Activated CD4-positive, alpha-beta T cell treated with anti-CD3 and anti-CD28 coated beads, Interleukin-2, amount 10 ng/mL, durations not matched to agents 7 days and 5 days (primary cell): ENCODE results near the gene BNC2. TPM values are rescaled to one million over a fixed set of nuclear protein-coding genes. Genes with fewer than 3 reads are reported as not detected.

Experiments
- CTCF ChIA-PET: fragments of 350-600 bp; sonication (Branson Sonifier 250); formaldehyde crosslinking; loops from one replicate; lab custom pipeline; 2021; ENCODE audit warnings: antibody characterized with exemption; lab: Charles Lee
- POLR2A ChIA-PET: fragments of 350-600 bp; sonication (Branson Sonifier 250); formaldehyde crosslinking; loops from one replicate; lab custom pipeline; 2021; ENCODE audit warnings: antibody characterized with exemption; lab: Charles Lee
- DNase-seq: peaks from one replicate; pipeline ENCODE4 v3.0.0-alpha.2; 2020
- H3K27ac Mint-ChIP-seq: one replicate; pipeline ENCODE4 v1.8.0; 2021; ENCODE audit warnings: mild to moderate bottlenecking, moderate library complexity, mixed read lengths
- H3K27me3 Mint-ChIP-seq: one replicate; pipeline ENCODE4 v1.8.0; 2021; ENCODE audit warnings: mixed read lengths
- H3K36me3 Mint-ChIP-seq: one replicate; pipeline ENCODE4 v1.8.0; 2021; ENCODE audit warnings: low read depth, mixed read lengths
- H3K4me1 Mint-ChIP-seq: one replicate; pipeline ENCODE4 v1.8.0; 2021; ENCODE audit warnings: mixed read lengths
- H3K4me3 Mint-ChIP-seq: one replicate; pipeline ENCODE4 v1.8.0; 2021; ENCODE audit warnings: mild to moderate bottlenecking, moderate library complexity, mixed read lengths
- H3K9me3 Mint-ChIP-seq: one replicate; pipeline ENCODE4 v1.8.0; 2021; ENCODE audit warnings: mixed read lengths
- total RNA-seq, 2 experiments: library from RNA; stranded (reverse); gene quantifications; one replicate each; pipeline ENCODE4 v1.2.3, GENCODE V29; 2021

Gene BNC2
- total RNA-seq, 2 experiments from 2014 or later = not detected

- Mint-ChIP-seq H3K9me3 (peaks cover 3% of the 10 kb centered on the region), H3K4me3 (no peak overlapping the region), H3K4me1 (no peaks in the 10 kb centered on the region), H3K36me3 (no peaks in the 10 kb centered on the region), H3K27me3 (no peaks in the 10 kb centered on the region), H3K27ac (no peak overlapping the region)
- no peak for DNase-seq
- POLR2A ChIA-PET = no interaction called here
- CTCF ChIA-PET = no interaction called here
Measured at GRCh38 chr9:16659096-16659495, 211.4 kb downstream of the BNC2 start.

GRCh38 chr9:16656432-16657169, 213.9 kb downstream of the BNC2 start:
- peaks cover 3% of the 10 kb centered on the region for H3K9me3 Mint-ChIP-seq
- no peak overlapping the region for H3K4me3 Mint-ChIP-seq
- H3K27ac Mint-ChIP-seq = no peak overlapping the region
- CTCF ChIA-PET = no interaction called here
- no peak for DNase-seq
- POLR2A ChIA-PET = no interaction called here
- no peaks in the 10 kb centered on the region for H3K4me1 Mint-ChIP-seq
- H3K27me3 Mint-ChIP-seq = no peaks in the 10 kb centered on the region
- no peaks in the 10 kb centered on the region for H3K36me3 Mint-ChIP-seq

GRCh38 chr9:16654596-16655126, 215.8 kb downstream of the BNC2 start:
- H3K4me1 Mint-ChIP-seq = no peaks in the 10 kb centered on the region
- CTCF ChIA-PET = no interaction called here
- H3K9me3 Mint-ChIP-seq = peaks cover 1% of the 10 kb centered on the region
- POLR2A ChIA-PET = no interaction called here
- no peak overlapping the region for H3K4me3 Mint-ChIP-seq
- H3K27me3 Mint-ChIP-seq = no peaks in the 10 kb centered on the region
- no peak for DNase-seq
- no peaks in the 10 kb centered on the region for H3K36me3 Mint-ChIP-seq
- no peak overlapping the region for H3K27ac Mint-ChIP-seq

GRCh38 chr9:16653491-16654399, 216.7 kb downstream of the BNC2 start:
- no peaks in the 10 kb centered on the region for H3K4me1 Mint-ChIP-seq
- H3K9me3 Mint-ChIP-seq = no peaks in the 10 kb centered on the region
- no peak for DNase-seq
- no peaks in the 10 kb centered on the region for H3K36me3 Mint-ChIP-seq
- CTCF ChIA-PET = no interaction called here
- POLR2A ChIA-PET = no interaction called here
- H3K27ac Mint-ChIP-seq = no peak overlapping the region
- no peaks in the 10 kb centered on the region for H3K27me3 Mint-ChIP-seq
- no peak overlapping the region for H3K4me3 Mint-ChIP-seq

- Mint-ChIP-seq H3K36me3 (no peaks in the 10 kb centered on the region), H3K27me3 (no peaks in the 10 kb centered on the region), H3K4me3 (no peak overlapping the region), H3K27ac (no peak overlapping the region), H3K9me3 (no peaks in the 10 kb centered on the region), H3K4me1 (no peaks in the 10 kb centered on the region)
- ChIA-PET POLR2A (no interaction called here), CTCF (no interaction called here)
- no peak for DNase-seq
Measured at GRCh38 chr9:16652582-16652981, 217.9 kb downstream of the BNC2 start.

- ChIA-PET POLR2A (no interaction called here), CTCF (no interaction called here)
- Mint-ChIP-seq H3K4me3 (no peak overlapping the region), H3K27me3 (no peaks in the 10 kb centered on the region), H3K4me1 (no peaks in the 10 kb centered on the region), H3K27ac (no peak overlapping the region), H3K9me3 (no peaks in the 10 kb centered on the region), H3K36me3 (no peaks in the 10 kb centered on the region)
- no peak for DNase-seq
Measured at GRCh38 chr9:16651446-16651964, 219.0 kb downstream of the BNC2 start.

GRCh38 chr9:16645970-16646369, 224.5 kb downstream of the BNC2 start:
- no peaks in the 10 kb centered on the region for H3K27me3 Mint-ChIP-seq
- ChIA-PET POLR2A (no interaction called here), CTCF (no interaction called here)
- no peaks in the 10 kb centered on the region for H3K4me1 Mint-ChIP-seq
- no peaks in the 10 kb centered on the region for H3K36me3 Mint-ChIP-seq
- no peak for DNase-seq
- no peak overlapping the region for H3K4me3 Mint-ChIP-seq
- H3K9me3 Mint-ChIP-seq = no peaks in the 10 kb centered on the region
- no peak overlapping the region for H3K27ac Mint-ChIP-seq

GRCh38 chr9:16642421-16643109, 227.9 kb downstream of the BNC2 start:
- Mint-ChIP-seq H3K9me3 (no peaks in the 10 kb centered on the region), H3K4me3 (no peak overlapping the region), H3K27ac (no peak overlapping the region), H3K27me3 (no peaks in the 10 kb centered on the region), H3K4me1 (no peaks in the 10 kb centered on the region), H3K36me3 (no peaks in the 10 kb centered on the region)
- no peak for DNase-seq
- POLR2A ChIA-PET = no interaction called here
- CTCF ChIA-PET = interaction anchor here (0.6 to 1.2 kb wide), 2 partner anchors 22 to 169 kb away, joined by 3 read pairs; no protein-coding TSS in a partner anchor

- ChIA-PET POLR2A (no interaction called here), CTCF (no interaction called here)
- H3K9me3 Mint-ChIP-seq = no peaks in the 10 kb centered on the region
- H3K4me3 Mint-ChIP-seq = no peak overlapping the region
- no peak overlapping the region for H3K27ac Mint-ChIP-seq
- H3K4me1 Mint-ChIP-seq = no peaks in the 10 kb centered on the region
- no peak for DNase-seq
- H3K27me3 Mint-ChIP-seq = no peaks in the 10 kb centered on the region
- no peaks in the 10 kb centered on the region for H3K36me3 Mint-ChIP-seq
Measured at GRCh38 chr9:16640649-16641048, 229.8 kb downstream of the BNC2 start.

- Mint-ChIP-seq H3K4me1 (no peaks in the 10 kb centered on the region), H3K9me3 (no peaks in the 10 kb centered on the region), H3K36me3 (no peaks in the 10 kb centered on the region), H3K27me3 (no peaks in the 10 kb centered on the region), H3K4me3 (no peak overlapping the region), H3K27ac (no peak overlapping the region)
- DNase-seq = no peak
- POLR2A ChIA-PET = no interaction called here
- CTCF ChIA-PET = interaction anchor here (0.6 kb wide), 1 partner anchor 181 kb away, joined by 4 read pairs; no protein-coding TSS in a partner anchor
Measured at GRCh38 chr9:16639644-16640043, 230.8 kb downstream of the BNC2 start.

GRCh38 chr9:16637911-16638310, 232.6 kb downstream of the BNC2 start:
- Mint-ChIP-seq H3K4me1 (no peaks in the 10 kb centered on the region), H3K4me3 (no peak overlapping the region), H3K9me3 (no peaks in the 10 kb centered on the region), H3K27me3 (no peaks in the 10 kb centered on the region), H3K36me3 (no peaks in the 10 kb centered on the region), H3K27ac (no peak overlapping the region)
- ChIA-PET POLR2A (no interaction called here), CTCF (no interaction called here)
- no peak for DNase-seq

- no peaks in the 10 kb centered on the region for H3K4me1 Mint-ChIP-seq
- H3K9me3 Mint-ChIP-seq = no peaks in the 10 kb centered on the region
- no peaks in the 10 kb centered on the region for H3K36me3 Mint-ChIP-seq
- H3K4me3 Mint-ChIP-seq = no peak overlapping the region
- no peak for DNase-seq
- ChIA-PET CTCF (no interaction called here), POLR2A (no interaction called here)
- no peaks in the 10 kb centered on the region for H3K27me3 Mint-ChIP-seq
- H3K27ac Mint-ChIP-seq = no peak overlapping the region
Measured at GRCh38 chr9:16637218-16637617, 233.3 kb downstream of the BNC2 start.
